Neural progenitor cell (in vitro differentiated cells): ENCODE measurements around the gene DDX49.

Experiments used
- CTCF ChIP-seq: fragments of 200-600 bp; sonication (generic); IDR thresholded peaks from 2 replicates; pipeline ENCODE4 v1.5.1; 2017; ENCODE audit warnings: antibody characterized with exemption, mild to moderate bottlenecking
- EZH2 ChIP-seq: fragments of 200-600 bp; sonication (generic); IDR thresholded peaks from 2 replicates; pipeline ENCODE4 v1.6.1; 2017; ENCODE audit warnings: antibody characterized with exemption, mild to moderate bottlenecking, moderate library complexity

GRCh38 chr19:18889949-18890745 is 29.4 kb upstream of the DDX49 start:
- no peak for TF ChIP-seq EZH2
- TF ChIP-seq CTCF: no peak
